Activated CD4-positive, alpha-beta T cell treated with anti-CD3 and anti-CD28 coated beads for 36 hours (primary cell): ENCODE results near the gene GLO1. TPM values are rescaled to one million over a fixed set of nuclear protein-coding genes. Genes with fewer than 3 reads are reported as not detected.
A peak's percentile ranks its signal among the peaks of the same experiment; 100 is the strongest.

Source experiments
- ATAC-seq: fragments of 200-7000 bp; cut with Tn5 transposase; one replicate; pipeline ENCODE4 v1.10.0; 2021; ENCODE audit warnings: mild to moderate bottlenecking, moderate library complexity
- CTCF ChIA-PET: fragments of 350-600 bp; sonication (Branson Sonifier 250); formaldehyde crosslinking; loops from one replicate; lab custom pipeline; 2021; ENCODE audit warnings: antibody characterized with exemption; lab: Charles Lee
- POLR2A ChIA-PET: fragments of 350-600 bp; sonication (Branson Sonifier 250); formaldehyde crosslinking; loops from one replicate; lab custom pipeline; 2021; ENCODE audit warnings: antibody characterized with exemption, inconsistent platforms; lab: Charles Lee
- DNase-seq: peaks from one replicate; pipeline ENCODE4 v3.0.0-alpha.2; 2020
- H3K27ac Mint-ChIP-seq: one replicate; pipeline ENCODE4 v1.8.0; 2021; ENCODE audit warnings: mixed read lengths
- H3K27me3 Mint-ChIP-seq: one replicate; pipeline ENCODE4 v1.8.0; 2021; ENCODE audit warnings: mixed read lengths
- H3K36me3 Mint-ChIP-seq: one replicate; pipeline ENCODE4 v1.8.0; 2021; ENCODE audit warnings: low read depth, mixed read lengths
- H3K4me1 Mint-ChIP-seq: one replicate; pipeline ENCODE4 v1.8.0; 2021; ENCODE audit warnings: mixed read lengths
- H3K4me3 Mint-ChIP-seq: one replicate; pipeline ENCODE4 v1.8.0; 2021; ENCODE audit warnings: mild to moderate bottlenecking, moderate library complexity, mixed read lengths
- H3K9me3 Mint-ChIP-seq: one replicate; pipeline ENCODE4 v1.8.0; 2021; ENCODE audit warnings: low read depth, mixed read lengths
- intact Hi-C, 2 experiments: fragments of 100-400 bp; cut with DNase I in 1 of 2; cut with micrococcal nuclease in 1 of 2; formaldehyde crosslinking; loops; one replicate each; pipeline versions ENCODE4 v1.14.2 to v1.15.1; 2022 to 2024; cut with DNase I, micrococcal nuclease
- total RNA-seq, 2 experiments: library from RNA; stranded (reverse); gene quantifications; one replicate each; pipeline ENCODE4 v1.2.3, GENCODE V29; 2021

GLO1 gene
- total RNA-seq, 2 experiments from 2014 or later, result 150 to 152 TPM

- intact Hi-C loops, result no loop called here
- ATAC-seq (no peak), DNase-seq (no peak)
- Mint-ChIP-seq H3K9me3 (no peaks in the 10 kb centered on the region), H3K4me3 (no peak overlapping the region), H3K27me3 (no peaks in the 10 kb centered on the region), H3K36me3 (no peaks in the 10 kb centered on the region), H3K4me1 (no peaks in the 10 kb centered on the region), H3K27ac (no peak overlapping the region)
- CTCF ChIA-PET, result no interaction called here
- POLR2A ChIA-PET, result no interaction called here
Observed at GRCh38 chr6:38658418-38659167, 44.4 kb downstream of the GLO1 start.

- intact Hi-C loops, result no loop called here
- no peaks in the 10 kb centered on the region for H3K27me3 Mint-ChIP-seq
- H3K4me3 Mint-ChIP-seq, result no peak overlapping the region
- no peak overlapping the region for H3K27ac Mint-ChIP-seq
- ChIA-PET CTCF (no interaction called here), POLR2A (no interaction called here)
- ATAC-seq, result no peak
- no peaks in the 10 kb centered on the region for H3K4me1 Mint-ChIP-seq
- H3K36me3 Mint-ChIP-seq, result no peaks in the 10 kb centered on the region
- H3K9me3 Mint-ChIP-seq, result no peaks in the 10 kb centered on the region
- DNase-seq, result no peak
Observed at GRCh38 chr6:38656896-38657295, 46.0 kb downstream of the GLO1 start.

GRCh38 chr6:38654263-38654662 lies 48.7 kb downstream of the GLO1 start:
- Mint-ChIP-seq H3K4me3 (no peak overlapping the region), H3K27ac (no peak overlapping the region), H3K36me3 (peaks cover 5% of the 10 kb centered on the region), H3K4me1 (no peaks in the 10 kb centered on the region), H3K27me3 (no peaks in the 10 kb centered on the region), H3K9me3 (no peaks in the 10 kb centered on the region)
- intact Hi-C loops, result no loop called here
- DNase-seq, result no peak
- ChIA-PET CTCF (no interaction called here), POLR2A (no interaction called here)
- no peak for ATAC-seq

GRCh38 chr6:38651121-38651784 lies 51.7 kb downstream of the GLO1 start:
- no peaks in the 10 kb centered on the region for H3K27me3 Mint-ChIP-seq
- ChIA-PET CTCF (interaction anchor here (0.9 to 1.0 kb wide), 2 partner anchors 9 to 21 kb away, joined by 3 read pairs; no protein-coding TSS in a partner anchor), POLR2A (no interaction called here)
- H3K4me1 Mint-ChIP-seq, result no peaks in the 10 kb centered on the region
- peaks cover 5% of the 10 kb centered on the region for H3K36me3 Mint-ChIP-seq
- intact Hi-C loops, result no loop called here
- H3K27ac Mint-ChIP-seq, result no peak overlapping the region
- no peaks in the 10 kb centered on the region for H3K9me3 Mint-ChIP-seq
- ATAC-seq (no peak), DNase-seq (no peak)
- H3K4me3 Mint-ChIP-seq, result no peak overlapping the region

GRCh38 chr6:38650207-38650752 lies 52.7 kb downstream of the GLO1 start:
- intact Hi-C loops, result no loop called here
- Mint-ChIP-seq H3K4me1 (no peaks in the 10 kb centered on the region), H3K27ac (no peak overlapping the region), H3K36me3 (peaks cover 5% of the 10 kb centered on the region), H3K27me3 (no peaks in the 10 kb centered on the region), H3K9me3 (no peaks in the 10 kb centered on the region), H3K4me3 (no peak overlapping the region)
- ChIA-PET POLR2A (no interaction called here), CTCF (interaction anchor here (1.0 kb wide), 1 partner anchor 21 kb away, joined by 3 read pairs; no protein-coding TSS in a partner anchor)
- ATAC-seq (peak; percentile 42), DNase-seq (no peak)

- ChIA-PET CTCF (no interaction called here), POLR2A (no interaction called here)
- intact Hi-C loops, result no loop called here
- H3K36me3 Mint-ChIP-seq, result peaks cover 5% of the 10 kb centered on the region
- DNase-seq (no peak), ATAC-seq (no peak)
- H3K4me3 Mint-ChIP-seq, result no peak overlapping the region
- no peaks in the 10 kb centered on the region for H3K9me3 Mint-ChIP-seq
- no peaks in the 10 kb centered on the region for H3K27me3 Mint-ChIP-seq
- H3K27ac Mint-ChIP-seq, result no peak overlapping the region
- no peaks in the 10 kb centered on the region for H3K4me1 Mint-ChIP-seq
Observed at GRCh38 chr6:38649744-38650143, 53.2 kb downstream of the GLO1 start.

GRCh38 chr6:38648629-38649028 lies 54.3 kb downstream of the GLO1 start:
- Mint-ChIP-seq H3K4me3 (no peak overlapping the region), H3K9me3 (no peaks in the 10 kb centered on the region), H3K27me3 (no peaks in the 10 kb centered on the region), H3K36me3 (peaks cover 5% of the 10 kb centered on the region), H3K4me1 (no peaks in the 10 kb centered on the region), H3K27ac (no peak overlapping the region)
- POLR2A ChIA-PET, result no interaction called here
- CTCF ChIA-PET, result interaction anchor here (0.7 kb wide), 1 partner anchor 1143 kb away, joined by 3 read pairs; no protein-coding TSS in a partner anchor
- no peak for DNase-seq
- no peak for ATAC-seq
- intact Hi-C loops, result no loop called here

GRCh38 chr6:38646166-38646878 lies 56.6 kb downstream of the GLO1 start:
- ChIA-PET POLR2A (no interaction called here), CTCF (interaction anchor here (0.9 kb wide), 1 partner anchor 9 kb away, joined by 4 read pairs; no protein-coding TSS in a partner anchor)
- H3K27ac Mint-ChIP-seq, result no peak overlapping the region
- ATAC-seq (no peak), DNase-seq (no peak)
- no peak overlapping the region for H3K4me3 Mint-ChIP-seq
- H3K4me1 Mint-ChIP-seq, result no peaks in the 10 kb centered on the region
- no peaks in the 10 kb centered on the region for H3K9me3 Mint-ChIP-seq
- H3K36me3 Mint-ChIP-seq, result peaks cover 3% of the 10 kb centered on the region
- intact Hi-C loops, result no loop called here
- no peaks in the 10 kb centered on the region for H3K27me3 Mint-ChIP-seq

GRCh38 chr6:38644951-38645350 lies 58.0 kb downstream of the GLO1 start:
- H3K36me3 Mint-ChIP-seq, result no peaks in the 10 kb centered on the region
- H3K4me3 Mint-ChIP-seq, result no peak overlapping the region
- H3K27me3 Mint-ChIP-seq, result no peaks in the 10 kb centered on the region
- no peaks in the 10 kb centered on the region for H3K9me3 Mint-ChIP-seq
- intact Hi-C loops, result no loop called here
- H3K4me1 Mint-ChIP-seq, result peaks cover 6% of the 10 kb centered on the region
- POLR2A ChIA-PET, result no interaction called here
- CTCF ChIA-PET, result no interaction called here
- no peak for DNase-seq
- ATAC-seq, result no peak
- no peak overlapping the region for H3K27ac Mint-ChIP-seq

- Mint-ChIP-seq H3K27me3 (no peaks in the 10 kb centered on the region), H3K4me1 (peaks cover 37% of the 10 kb centered on the region), H3K36me3 (no peaks in the 10 kb centered on the region), H3K27ac (peak overlapping the region; percentile 81), H3K9me3 (no peaks in the 10 kb centered on the region), H3K4me3 (peak overlapping the region; percentile 82)
- ChIA-PET POLR2A (interaction anchor here (0.6 kb wide), 1 partner anchor 182 kb away, joined by 3 read pairs; no protein-coding TSS in a partner anchor), CTCF (interaction anchor here (0.8 kb wide), 1 partner anchor 70 kb away, joined by 3 read pairs; no protein-coding TSS in a partner anchor)
- intact Hi-C loops, result loop anchor here (1.0 to 2.0 kb wide), 2 partner anchors 32 to 63 kb away; partner anchors contain the start of gene GLO1 (in 1 of the 2)
- DNase-seq (peak; percentile 28), ATAC-seq (peak; percentile 45)
Observed at GRCh38 chr6:38640216-38640909, 62.6 kb downstream of the GLO1 start.
